Eye (tissue), 1 donor: ENCODE data around the gene KRTAP4-1.
"Not testable (repeated sequence)": the region's sequence is repeated elsewhere in the genome, so short reads cannot be mapped to it uniquely, and the experiment has no call there.

ENCODE experiments used
- DNase-seq: peaks from one replicate; pipeline ENCODE4 v3.0.0-alpha.2; 2015

The KRTAP4-1 gene

DNA sequence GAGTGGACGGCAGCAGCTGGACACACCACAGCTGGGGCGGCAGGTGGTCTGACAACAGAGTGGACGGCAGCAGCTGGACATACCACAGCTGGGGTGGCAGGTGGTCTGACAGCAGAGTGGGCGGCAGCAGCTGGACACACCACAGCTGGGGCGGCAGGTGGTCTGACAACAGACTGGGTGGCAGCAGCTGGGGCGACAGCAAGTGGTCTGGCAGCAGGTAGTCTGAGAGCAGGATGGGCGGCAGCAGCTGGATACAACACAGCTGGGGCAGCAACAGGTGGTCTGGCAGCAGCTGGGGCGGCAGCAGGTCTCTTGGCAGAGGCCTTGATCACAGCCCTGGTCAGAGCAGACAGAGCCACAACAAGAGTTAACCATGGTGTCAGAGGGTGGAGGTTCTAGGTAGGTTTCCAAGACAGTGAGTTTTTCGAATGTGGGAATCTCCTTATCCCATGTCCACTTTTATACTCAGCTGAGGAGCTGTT is at the start of gene KRTAP4-1:
TSS of gene KRTAP4-1 (minus strand) at position 432 of the 482 bp plus-strand sequence. CDS start at position 375, 57 bp downstream.
- DNase-seq, result no peak

DNA sequence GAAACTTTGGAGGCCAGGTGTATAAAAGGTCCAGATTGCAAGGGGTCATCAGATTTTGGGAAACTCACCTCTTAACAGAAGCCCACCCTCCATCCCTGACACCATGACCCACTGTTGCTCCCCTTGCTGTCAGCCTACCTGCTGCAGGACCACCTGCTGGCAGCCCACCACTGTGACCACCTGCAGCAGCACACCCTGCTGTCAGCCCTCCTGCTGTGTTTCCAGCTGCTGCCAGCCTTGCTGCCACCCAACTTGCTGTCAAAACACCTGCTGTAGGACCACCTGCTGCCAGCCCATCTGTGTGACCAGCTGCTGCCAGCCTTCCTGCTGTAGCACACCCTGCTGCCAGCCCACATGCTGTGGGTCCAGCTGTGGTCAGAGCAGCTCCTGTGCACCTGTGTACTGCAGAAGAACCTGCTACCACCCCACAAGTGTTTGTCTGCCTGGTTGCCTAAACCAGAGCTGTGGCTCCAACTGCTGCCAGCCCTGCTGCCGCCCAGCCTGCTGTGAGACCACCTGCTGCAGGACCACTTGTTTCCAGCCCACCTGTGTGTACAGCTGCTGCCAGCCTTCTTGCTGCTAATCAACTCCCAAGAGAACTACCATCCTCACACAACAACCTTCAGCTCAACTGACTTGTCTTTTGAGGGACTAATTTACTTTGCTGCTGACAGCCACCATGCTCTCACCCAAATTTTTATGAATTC is 47.8 kb upstream of the KRTAP4-1 start, which contains the start of gene KRTAP9-3:
TSS of gene KRTAP9-3 (plus strand) at position 51 of the 707 bp plus-strand sequence. CDS start at position 104, 53 bp downstream.
- DNase-seq, result not testable (repeated sequence)

DNA sequence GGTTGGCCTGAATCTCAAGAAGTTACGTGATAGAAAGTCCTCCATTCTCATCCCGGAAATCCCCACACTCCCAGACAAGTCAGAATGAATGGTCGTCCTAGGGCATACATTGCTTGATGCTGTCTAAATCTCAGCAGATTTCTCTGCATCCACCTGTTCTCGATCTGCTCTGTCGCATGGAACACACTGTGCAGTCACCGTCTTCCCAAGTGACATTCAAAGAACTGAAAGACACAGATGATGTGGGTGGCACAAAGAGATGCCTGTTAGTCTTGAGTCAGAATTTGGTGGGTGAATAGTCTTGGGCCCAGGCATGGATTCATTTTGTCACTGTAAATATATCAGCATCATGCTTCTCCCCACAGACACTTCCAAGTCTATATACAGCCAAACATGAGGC is 47.0 kb upstream of the KRTAP4-1 start:
- no peak for DNase-seq

DNA sequence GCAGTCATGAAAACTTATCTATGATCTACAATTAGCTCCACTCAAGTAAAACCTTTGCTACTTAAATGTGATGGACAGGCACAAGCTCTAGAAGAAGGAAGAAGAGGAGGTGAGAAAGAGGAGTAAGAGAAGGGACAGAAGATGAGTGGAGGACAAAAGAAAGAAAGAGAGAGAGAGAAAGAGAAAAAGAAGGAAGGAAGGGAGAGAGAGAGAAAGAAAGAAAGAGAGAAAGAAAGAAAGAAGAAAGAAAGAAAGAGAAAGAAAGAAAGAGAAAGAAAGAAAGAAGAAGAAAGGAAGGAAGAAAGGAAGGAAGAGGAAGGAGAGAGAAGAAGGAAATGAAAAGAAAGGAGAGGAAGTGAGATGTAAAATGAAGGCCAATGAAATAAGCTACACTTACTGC is 45.4 kb upstream of the KRTAP4-1 start:
- no peak for DNase-seq

DNA sequence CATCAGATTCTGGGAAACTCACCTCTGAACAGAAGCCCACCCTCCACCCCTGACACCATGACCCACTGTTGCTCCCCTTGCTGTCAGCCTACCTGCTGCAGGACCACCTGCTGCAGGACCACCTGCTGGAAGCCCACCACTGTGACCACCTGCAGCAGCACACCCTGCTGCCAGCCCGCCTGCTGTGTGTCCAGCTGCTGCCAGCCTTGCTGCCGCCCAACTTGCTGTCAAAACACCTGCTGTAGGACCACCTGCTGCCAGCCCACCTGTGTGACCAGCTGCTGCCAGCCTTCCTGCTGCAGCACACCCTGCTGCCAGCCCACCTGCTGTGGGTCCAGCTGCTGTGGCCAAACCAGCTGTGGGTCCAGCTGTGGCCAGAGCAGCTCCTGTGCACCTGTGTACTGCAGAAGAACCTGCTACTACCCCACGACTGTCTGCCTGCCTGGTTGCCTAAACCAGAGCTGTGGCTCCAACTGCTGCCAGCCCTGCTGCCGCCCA is 41.9 kb upstream of the KRTAP4-1 start, which contains the start of gene KRTAP9-2:
TSS of gene KRTAP9-2 (plus strand) at position 51 of the 498 bp plus-strand sequence. CDS start at position 58, 7 bp downstream.
- not testable (repeated sequence) for DNase-seq

DNA sequence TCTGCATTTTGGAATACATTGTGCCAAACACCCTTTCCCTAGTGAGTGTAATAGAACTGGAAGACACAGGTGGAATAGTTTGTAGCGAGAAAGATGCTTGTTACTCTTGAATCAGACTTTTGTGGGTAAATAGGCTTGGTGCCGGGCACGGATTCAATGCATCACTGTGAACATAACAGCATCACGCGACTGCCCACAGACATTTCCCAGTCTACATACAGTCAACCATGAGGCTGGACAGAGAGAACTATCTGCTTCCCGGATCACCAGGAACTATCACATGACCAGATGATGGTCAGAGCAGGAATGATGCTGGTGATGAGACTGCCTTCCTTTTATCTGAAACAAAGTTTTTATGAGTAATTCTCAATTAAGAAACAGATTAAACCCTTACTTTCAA is 41.3 kb upstream of the KRTAP4-1 start:
- DNase-seq, result no peak

DNA sequence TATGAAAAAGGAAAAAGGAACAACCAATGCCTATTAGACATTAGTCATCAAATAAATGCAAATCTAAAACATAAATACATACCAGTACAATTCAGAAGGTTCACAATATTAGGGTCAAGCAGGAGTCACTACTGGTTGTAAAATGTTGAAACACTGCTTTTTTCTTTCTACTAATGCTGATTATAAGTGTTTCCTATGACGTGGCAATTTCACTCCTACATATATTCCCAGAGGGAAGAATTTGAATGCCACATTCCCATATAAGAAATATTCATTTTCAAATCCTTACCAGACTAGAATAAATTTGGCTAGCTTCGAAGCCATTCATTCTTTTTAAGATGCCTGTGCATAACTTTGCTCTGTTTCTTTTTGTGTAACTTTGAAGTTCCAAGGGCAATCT is 39.1 kb upstream of the KRTAP4-1 start:
- DNase-seq, result no peak

DNA sequence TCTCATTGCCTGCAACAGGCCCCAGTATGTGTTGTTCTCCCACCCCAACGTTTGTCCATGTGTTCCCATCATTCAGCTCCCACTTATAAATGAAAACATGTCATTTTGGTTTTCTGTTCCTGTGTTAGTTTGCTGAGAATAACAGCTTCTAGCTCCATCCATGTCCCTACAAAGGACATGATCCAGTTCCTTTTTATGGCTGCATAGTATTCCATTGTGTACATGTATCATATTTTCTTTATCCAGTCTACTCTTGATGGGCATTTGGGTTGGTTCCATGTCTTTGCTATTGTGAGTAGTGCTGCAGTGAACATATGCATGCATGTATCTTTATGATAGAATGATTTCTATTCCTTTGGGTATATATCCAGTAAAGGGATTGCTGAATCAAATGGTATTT is 31.0 kb upstream of the KRTAP4-1 start:
- no peak for DNase-seq

DNA sequence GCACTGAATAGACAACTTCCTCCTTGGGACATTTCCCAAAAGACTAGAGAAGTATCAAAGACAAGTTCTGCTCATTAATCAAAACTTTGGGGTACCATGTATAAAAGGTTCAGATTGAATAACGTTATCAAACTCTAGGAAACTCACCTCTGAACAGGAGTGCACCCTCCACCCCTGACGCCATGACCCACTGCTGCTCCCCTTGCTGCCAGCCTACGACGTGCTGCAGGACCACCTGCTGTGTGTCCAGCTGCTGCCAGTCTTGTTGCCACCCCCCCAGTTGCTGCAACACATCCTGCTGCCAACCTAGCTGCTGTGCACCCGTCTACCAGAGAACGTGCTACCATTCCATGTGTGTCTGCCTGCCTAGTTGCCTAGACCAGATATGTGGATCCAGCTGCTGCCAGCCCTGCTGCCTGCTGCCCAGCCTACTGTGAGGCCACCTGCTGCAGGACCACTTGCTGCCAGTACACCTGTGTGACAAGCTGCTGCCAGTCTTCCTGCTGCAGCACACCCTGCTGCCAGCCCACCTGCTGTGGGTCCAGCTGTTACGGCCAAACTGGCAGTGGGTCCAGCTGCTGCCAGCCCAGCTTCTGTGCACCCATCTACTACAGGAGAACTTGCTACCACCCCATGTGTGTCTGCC is 27.9 kb upstream of the KRTAP4-1 start:
- DNase-seq, result no peak

DNA sequence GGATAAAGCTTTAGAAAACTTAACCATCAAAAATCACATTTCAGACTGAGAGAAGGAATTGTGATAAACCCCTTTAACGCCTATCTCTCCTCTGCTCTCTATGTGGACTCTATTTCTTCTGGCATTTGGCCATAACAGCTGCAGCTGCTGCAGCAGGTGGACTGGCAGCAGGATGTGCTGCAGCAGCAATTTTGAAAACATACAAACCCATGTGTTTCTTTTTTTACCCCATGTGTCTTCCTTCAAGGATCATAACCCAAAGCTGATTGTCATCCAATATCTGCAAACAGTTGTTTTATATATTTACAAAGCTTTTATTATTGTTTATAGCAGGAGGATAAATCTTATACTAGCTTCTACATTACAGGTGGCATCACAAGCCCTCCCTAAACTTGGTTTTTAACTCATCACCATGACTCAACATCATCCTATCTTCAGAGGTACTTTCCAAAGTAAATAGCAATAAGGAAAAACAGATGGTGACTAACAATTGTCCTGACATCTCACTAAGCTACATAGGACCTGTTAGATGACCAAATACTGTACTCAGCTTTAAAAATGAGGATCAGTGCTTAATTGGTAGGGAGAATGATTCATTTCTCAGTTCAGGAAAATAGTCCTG is 27.2 kb upstream of the KRTAP4-1 start:
- peak; percentile 20 for DNase-seq

DNA sequence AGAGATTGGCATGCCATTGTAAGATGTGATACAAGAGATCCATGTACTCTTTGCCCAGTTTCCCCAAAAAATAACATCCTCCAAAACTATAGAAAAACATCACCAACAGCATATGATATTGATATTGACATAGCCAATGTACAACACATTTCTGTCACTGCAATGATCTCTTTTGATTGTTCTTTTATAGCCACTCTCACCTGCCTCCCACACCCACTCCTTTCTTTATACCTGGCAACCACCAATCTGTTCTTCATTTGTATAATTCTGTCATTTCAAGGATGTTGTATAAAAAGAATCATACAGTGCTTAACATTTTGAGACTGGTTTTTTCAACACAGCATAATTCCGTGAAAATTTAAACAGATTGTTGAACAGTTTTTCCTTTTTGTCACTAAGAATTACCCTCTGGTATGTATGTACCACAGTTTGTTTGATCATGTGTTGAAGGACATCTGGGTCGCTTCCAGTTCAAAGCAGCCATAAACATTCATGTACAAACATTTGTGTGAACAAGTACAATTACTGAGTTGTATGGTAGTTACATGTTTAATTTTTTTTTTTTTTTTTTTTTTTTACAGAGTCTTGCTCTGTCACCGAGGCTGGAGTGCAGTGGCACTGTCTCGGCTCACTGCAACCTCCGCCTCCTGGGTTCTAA is 14.8 kb upstream of the KRTAP4-1 start:
- no peak for DNase-seq

DNA sequence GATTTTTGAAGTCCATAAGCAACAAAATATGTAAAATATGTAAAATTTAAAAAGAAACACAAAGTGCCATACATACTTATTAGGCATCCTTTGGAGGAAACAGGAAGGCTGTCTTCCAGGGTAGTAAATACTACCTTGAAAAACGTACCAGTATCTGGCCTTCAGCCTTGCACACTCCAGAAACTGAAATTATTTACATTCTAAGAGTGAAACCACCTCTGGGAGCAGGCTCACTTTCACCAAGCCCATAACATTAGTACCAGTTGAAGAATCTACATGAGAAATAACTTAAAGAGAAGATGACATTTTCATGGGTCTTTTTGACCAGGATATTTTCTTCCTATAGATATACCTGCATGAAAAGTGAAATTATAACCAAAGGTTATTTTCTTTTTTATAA is 11.4 kb upstream of the KRTAP4-1 start:
- no peak for DNase-seq

DNA sequence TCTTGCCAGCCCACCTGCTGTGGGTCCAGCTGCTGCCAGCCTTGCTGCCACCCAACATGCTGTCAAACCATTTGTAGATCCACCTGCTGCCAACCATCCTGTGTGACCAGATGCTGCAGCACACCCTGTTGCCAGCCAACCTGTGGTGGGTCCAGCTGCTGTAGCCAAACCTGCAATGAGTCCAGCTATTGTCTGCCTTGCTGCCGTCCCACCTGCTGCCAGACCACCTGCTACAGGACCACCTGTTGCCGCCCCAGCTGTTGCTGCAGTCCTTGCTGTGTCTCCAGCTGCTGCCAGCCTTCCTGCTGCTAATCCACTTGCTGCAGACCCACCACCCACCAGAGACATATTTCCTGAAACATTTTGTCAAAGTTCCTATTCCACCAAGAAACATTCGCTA is 5.6 kb upstream of the KRTAP4-1 start:
- no peak for DNase-seq

DNA sequence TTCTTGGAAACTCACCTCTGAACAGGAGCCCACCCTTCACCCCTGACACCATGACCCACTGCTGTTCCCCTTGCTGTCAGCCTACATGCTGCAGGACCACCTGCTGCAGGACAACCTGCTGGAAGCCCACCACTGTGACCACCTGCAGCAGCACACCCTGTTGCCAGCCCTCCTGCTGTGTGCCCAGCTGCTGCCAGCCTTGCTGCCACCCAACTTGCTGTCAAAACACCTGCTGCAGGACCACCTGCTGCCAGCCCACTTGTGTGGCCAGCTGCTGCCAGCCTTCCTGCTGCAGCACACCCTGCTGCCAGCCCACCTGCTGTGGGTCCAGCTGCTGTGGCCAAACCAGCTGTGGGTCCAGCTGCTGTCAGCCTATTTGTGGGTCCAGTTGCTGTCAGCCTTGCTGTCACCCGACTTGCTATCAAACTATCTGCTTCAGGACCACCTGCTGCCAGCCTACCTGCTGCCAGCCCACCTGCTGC is 5.2 kb upstream of the KRTAP4-1 start, which contains the start of gene KRTAP9-1:
TSS of gene KRTAP9-1 (plus strand) at position 51 of the 482 bp plus-strand sequence. CDS start at position 51, 0 bp downstream.
- not testable (repeated sequence) for DNase-seq

DNA sequence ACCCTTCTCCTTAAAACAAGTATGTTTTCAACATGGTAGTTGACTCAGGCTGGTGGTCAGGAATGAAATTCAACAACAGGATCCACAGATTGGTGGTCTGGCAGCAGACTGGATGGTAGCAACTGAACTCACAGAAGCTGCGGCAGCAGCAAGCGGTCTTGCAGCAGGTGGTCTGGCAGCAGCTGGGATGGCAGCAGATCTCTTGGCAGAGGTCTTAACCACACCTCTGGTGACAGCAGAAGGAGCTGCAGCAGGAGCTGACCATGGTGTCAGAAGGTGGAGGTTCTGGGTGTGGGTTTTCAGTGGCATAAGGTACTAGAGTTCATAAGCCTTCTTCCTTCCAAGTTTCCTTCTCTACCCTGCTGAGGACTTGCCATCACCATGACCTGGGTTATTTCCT is 2.2 kb upstream of the KRTAP4-1 start:
- DNase-seq, result no peak

DNA sequence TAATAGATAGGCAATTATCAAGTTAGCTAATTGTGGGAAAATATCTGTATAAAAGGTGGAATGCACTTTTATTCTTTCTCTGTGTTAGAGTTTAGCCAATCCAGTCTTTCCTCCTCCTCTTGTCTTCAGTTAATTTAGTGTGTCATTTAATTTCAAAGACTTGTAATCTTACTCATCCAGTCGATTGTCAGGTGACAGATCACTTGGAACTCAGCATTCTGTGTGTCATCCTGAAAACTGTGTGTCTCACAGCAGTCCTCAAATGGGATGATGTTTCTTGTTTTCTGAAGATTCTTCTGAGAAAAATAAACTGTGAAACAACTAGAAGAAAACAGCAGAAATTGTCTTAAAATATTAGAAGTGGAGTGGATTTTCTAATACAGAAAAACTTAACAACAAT is 290 bp upstream of the KRTAP4-1 start:
- no peak for DNase-seq

DNA sequence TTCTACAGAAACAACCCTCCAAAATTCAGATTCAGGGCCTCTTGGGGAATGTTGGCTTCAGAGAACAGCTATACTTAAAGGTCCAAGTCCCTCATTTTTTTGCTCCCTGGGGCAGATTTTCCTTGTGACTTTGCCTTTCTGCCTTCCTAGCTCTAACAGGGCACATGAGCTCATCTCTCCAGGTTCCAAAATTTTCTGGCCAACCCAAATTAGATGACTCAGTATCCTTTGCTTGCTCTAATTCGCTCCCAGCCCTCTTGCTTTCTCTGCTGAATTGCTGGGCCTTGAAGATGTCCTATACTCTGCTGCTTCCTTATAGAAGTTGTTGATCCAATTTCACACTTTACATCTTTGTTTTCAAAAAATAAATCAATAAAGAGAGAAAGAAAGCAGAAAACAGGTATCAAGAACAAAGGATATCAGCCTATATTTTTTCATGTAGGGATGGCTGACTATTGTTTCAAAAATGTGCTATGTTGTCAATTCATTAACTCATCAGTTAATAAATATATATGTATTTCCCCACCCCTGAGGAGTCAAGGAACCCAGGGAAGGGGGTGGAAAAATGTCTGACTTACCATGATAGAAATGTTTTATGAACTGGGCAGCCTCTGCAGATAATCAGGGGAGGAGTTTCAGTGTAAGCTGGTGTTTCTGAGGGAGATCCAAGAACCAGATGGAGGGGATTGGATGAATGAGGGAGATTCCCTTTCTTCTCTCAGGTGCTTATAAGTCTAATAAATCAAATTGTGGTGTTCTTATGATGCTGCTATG is 5.7 kb downstream of the KRTAP4-1 start:
- DNase-seq, result no peak

DNA sequence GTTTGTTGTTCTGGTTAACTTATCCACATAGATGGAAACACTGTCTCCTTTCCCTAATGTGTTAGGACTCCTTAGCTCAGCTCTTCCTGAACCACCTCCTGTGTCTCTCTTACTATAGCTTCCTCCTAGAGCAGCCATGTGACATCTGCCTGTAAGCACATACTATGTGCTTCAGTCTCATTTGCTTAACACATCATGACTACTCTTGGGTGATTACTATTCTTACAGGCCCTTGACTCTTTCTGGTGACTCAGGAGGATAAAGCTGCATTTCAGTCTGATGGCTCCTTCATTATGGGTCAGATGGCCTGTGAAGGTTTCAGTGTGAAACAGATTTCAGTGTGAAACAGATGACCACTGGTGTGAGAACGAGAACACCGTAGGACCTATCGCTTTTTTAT is 6.4 kb downstream of the KRTAP4-1 start:
- DNase-seq, result no peak

DNA sequence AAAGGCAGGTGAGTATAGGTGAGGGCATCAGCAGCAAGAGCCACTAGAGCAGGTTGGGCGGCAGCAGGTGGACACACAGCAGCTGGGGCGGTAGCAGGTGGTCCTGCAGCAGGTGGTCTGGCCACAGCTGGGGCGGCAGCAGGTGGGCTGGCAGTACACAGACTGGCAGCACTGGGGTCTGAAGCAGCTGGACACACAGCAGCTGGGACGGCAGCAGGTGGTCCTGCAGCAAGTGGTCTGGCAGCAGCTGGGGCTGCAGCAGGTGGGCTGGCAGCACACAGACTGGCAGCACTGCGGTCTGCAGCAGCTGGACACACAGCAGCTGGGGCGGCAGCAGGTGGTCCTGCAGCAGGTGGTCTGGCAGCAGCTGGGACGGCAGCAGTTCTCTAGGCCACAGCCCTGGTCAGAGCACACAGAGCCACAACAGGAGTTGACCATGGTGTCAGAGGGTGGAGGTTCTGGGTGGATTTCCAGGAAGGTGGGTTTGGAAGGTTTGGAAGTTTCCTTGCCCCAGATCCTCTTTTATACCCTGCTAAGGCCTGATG is 6.9 kb downstream of the KRTAP4-1 start, which contains the start of gene KRTAP4-2:
TSS of gene KRTAP4-2 (minus strand) at position 495 of the 545 bp plus-strand sequence. CDS start at position 438, 57 bp downstream.
- no peak for DNase-seq

DNA sequence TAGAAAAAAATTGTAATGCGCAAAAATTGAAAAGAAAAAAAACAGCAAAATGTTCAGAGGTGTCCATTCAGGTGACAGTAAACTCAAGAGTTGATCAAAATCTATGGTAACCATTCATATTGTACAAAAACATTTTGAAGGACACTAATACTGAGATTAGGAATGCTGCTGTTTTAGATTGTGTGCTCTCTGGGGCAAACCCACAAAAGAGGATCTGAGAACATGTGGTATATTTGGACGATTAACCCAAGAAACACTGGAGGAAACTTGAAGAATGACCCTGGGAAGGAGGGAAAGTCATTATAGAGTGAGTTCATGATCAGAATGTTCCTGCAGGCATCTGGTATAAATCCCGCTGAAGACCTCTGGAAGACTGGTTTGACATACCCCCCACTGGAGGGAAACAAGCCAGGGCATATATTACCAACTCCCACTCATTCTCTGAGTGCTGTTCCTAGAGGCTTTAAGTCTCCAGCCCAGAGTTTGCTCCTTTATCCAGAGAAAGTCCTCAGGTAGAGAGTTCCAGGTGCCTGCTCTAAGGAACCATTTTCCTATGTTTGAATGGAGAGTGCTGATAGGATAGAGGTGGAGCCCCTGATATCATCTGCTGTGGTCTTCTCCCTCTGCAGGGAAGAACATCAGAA is 7.8 kb downstream of the KRTAP4-1 start:
- no peak for DNase-seq

DNA sequence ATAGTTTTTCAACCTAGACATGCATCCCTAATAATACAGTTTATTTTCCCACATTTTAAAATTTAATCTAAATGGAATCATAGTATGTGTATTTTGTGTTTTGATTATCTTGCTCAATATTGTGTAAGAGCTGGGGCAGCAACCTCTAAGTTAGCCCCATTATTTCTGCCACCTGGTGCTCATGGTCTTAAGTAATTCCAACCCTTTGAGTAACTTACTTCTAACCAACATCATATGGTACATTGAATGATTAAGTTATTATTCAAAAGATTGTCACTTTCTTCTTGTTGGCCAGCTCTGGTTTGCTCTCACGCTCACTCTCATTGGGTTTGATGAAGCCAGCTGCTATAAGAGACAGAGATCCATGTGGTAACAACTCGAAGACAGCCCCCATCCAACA is 12.8 kb downstream of the KRTAP4-1 start:
- DNase-seq, result no peak
